CD14-positive monocyte (primary cell): ENCODE results near the gene MGLL. TPM values are rescaled to one million over a fixed set of nuclear protein-coding genes. Genes with fewer than 3 reads are reported as not detected.
A peak's percentile ranks its signal among the peaks of the same experiment; 100 is the strongest.

ENCODE experiments used
- DNase-seq, 3 donors: peaks; one replicate each; pipeline ENCODE4 v3.0.0-alpha.2; 2011 to 2022
- H2AFZ ChIP-seq: 2 replicates; pipeline ENCODE4 v1.6.0; 2012; ENCODE audit warnings: mild to moderate bottlenecking, low read depth, low read length, inconsistent platforms; ENCODE audit not compliant: insufficient read depth, poor library complexity, severe bottlenecking
- H3K27ac ChIP-seq, 2 donors: 1 replicate in 1 of 2; 2 replicates in 1 of 2; pipeline ENCODE4 v1.5.1; 2012 to 2013; ENCODE audit warnings: low read length in 2 of 2, control low read depth in 1 of 2, inconsistent platforms in 1 of 2, low read depth in 1 of 2, mild to moderate bottlenecking in 1 of 2
- H3K27me3 ChIP-seq, 2 donors: one replicate each; pipeline versions ENCODE4 v1.6.0 to v1.6.1; 2011 to 2013; ENCODE audit warnings: low read length in 2 of 2; ENCODE audit not compliant: control insufficient read depth in 2 of 2, insufficient read depth in 2 of 2
- H3K36me3 ChIP-seq, 2 donors: replicated peaks in 1 of 2; 1 replicate in 1 of 2; 2 replicates in 1 of 2; pipeline versions ENCODE4 v1.5.1 to v1.6.1; 2012 to 2013; ENCODE audit warnings: low read length in 2 of 2, control low read depth in 1 of 2, inconsistent platforms in 1 of 2, mild to moderate bottlenecking in 1 of 2; ENCODE audit not compliant: insufficient read depth in 2 of 2, control insufficient read depth in 1 of 2
- H3K4me1 ChIP-seq, 2 donors: 1 replicate in 1 of 2; 2 replicates in 1 of 2; pipeline versions ENCODE4 v1.5.1 to v1.6.1; 2012 to 2013; ENCODE audit warnings: low read length in 2 of 2, control low read depth in 1 of 2, inconsistent platforms in 1 of 2, mild to moderate bottlenecking in 1 of 2, moderate library complexity in 1 of 2; ENCODE audit not compliant: insufficient read depth in 2 of 2, control insufficient read depth in 1 of 2
- H3K4me2 ChIP-seq: replicated peaks from 2 replicates; pipeline ENCODE3; 2012; ENCODE audit warnings: low read length, moderate library complexity, mild to moderate bottlenecking; ENCODE audit not compliant: poor library complexity, severe bottlenecking; ENCODE audit errors: extremely low read depth
- H3K4me3 ChIP-seq, 3 experiments: fragments of 200-600 bp in 1 of 3; sonication (generic) in 1 of 3; replicated peaks in 1 of 3; 1 replicate in 2 of 3; 2 replicates in 1 of 3; pipeline ENCODE4 v1.5.1; 2011 to 2013; ENCODE audit warnings: low read length in 3 of 3, mild to moderate bottlenecking in 3 of 3, control low read depth in 2 of 3, low read depth in 2 of 3, inconsistent platforms in 1 of 3, moderate library complexity in 1 of 3
- H3K79me2 ChIP-seq: 2 replicates; pipeline ENCODE4 v1.6.0; 2012; ENCODE audit warnings: mild to moderate bottlenecking, control low read depth, inconsistent platforms, low read length, moderate library complexity; ENCODE audit not compliant: insufficient read depth
- H3K9ac ChIP-seq: 2 replicates; pipeline ENCODE4 v1.6.0; 2017; ENCODE audit warnings: low read length, mild to moderate bottlenecking; ENCODE audit not compliant: insufficient read depth, poor library complexity, severe bottlenecking
- H3K9me3 ChIP-seq, 2 donors: replicated peaks in 1 of 2; 1 replicate in 1 of 2; 2 replicates in 1 of 2; pipeline versions ENCODE4 v1.5.1 to v1.6.1; 2012 to 2013; ENCODE audit warnings: low read length in 2 of 2, control low read depth in 1 of 2; ENCODE audit not compliant: control insufficient read depth in 1 of 2, insufficient read depth in 1 of 2
- H4K20me1 ChIP-seq: 2 replicates; pipeline ENCODE4 v1.6.0; 2012; ENCODE audit warnings: mild to moderate bottlenecking, low read length, control low read depth, moderate library complexity; ENCODE audit not compliant: insufficient read depth
- H3K27ac Mint-ChIP-seq, 7 donors: one replicate each; pipeline ENCODE4 v1.8.0; 2020; ENCODE audit warnings: mild to moderate bottlenecking in 7 of 7, mixed read lengths in 7 of 7, moderate library complexity in 6 of 7, inconsistent platforms in 2 of 7
- H3K27me3 Mint-ChIP-seq, 3 donors: one replicate each; pipeline ENCODE4 v1.8.0; 2021 to 2022; ENCODE audit warnings: low read depth in 3 of 3, mild to moderate bottlenecking in 3 of 3, mixed read lengths in 3 of 3, moderate library complexity in 3 of 3, inconsistent platforms in 1 of 3
- H3K36me3 Mint-ChIP-seq, 2 donors: one replicate each; pipeline ENCODE4 v1.8.0; 2020; ENCODE audit warnings: mixed read lengths in 2 of 2, inconsistent platforms in 1 of 2, mild to moderate bottlenecking in 1 of 2
- H3K4me1 Mint-ChIP-seq: one replicate; pipeline ENCODE4 v1.8.0; 2020; ENCODE audit warnings: mild to moderate bottlenecking, mixed read lengths
- H3K4me3 Mint-ChIP-seq, 2 donors: one replicate each; pipeline ENCODE4 v1.8.0; 2020; ENCODE audit warnings: mild to moderate bottlenecking in 2 of 2, mixed read lengths in 2 of 2, moderate library complexity in 1 of 2
- H3K9me3 Mint-ChIP-seq, 7 donors: one replicate each; pipeline ENCODE4 v1.8.0; 2020 to 2022; ENCODE audit warnings: mixed read lengths in 7 of 7, mild to moderate bottlenecking in 6 of 7, moderate library complexity in 6 of 7, inconsistent platforms in 2 of 7
- CTCF ChIP-seq: fragments of 200-600 bp; IDR thresholded peaks from one replicate; pipeline ENCODE4 v1.8.0; 2022; ENCODE audit warnings: antibody characterized with exemption, mild to moderate bottlenecking
- WGBS: methylation state at CpG from one replicate; pipeline ENCODE4 v1.1.5; 2013; ENCODE audit warnings: missing lambda C conversion rate; ENCODE audit not compliant: insufficient coverage; 5-methylcytosine and 5-hydroxymethylcytosine counted together
- intact Hi-C, 2 donors: fragments of 100-400 bp; cut with micrococcal nuclease; formaldehyde crosslinking; loops; one replicate each; pipeline versions ENCODE4 v1.15.0 to v1.15.1; 2023
- polyA plus RNA-seq, 3 donors: library from polyadenylated mRNA; depleted of rRNA in 1 of 3; unstranded in 2 of 3; stranded (reverse) in 1 of 3; fragments of 300-500 nt in 2 of 3; fragments of >200 nt in 1 of 3; fragmentation: Illumina TruSeq in 2 of 3; gene quantifications; 1 replicate in 2 of 3; 2 replicates in 1 of 3; pipeline ENCODE4 v1.2.3, GENCODE V29; 2012 to 2021

MGLL gene
- polyA plus RNA-seq, 3 donors = 4.4 to 10.0 (median 6.4) TPM

DNA sequence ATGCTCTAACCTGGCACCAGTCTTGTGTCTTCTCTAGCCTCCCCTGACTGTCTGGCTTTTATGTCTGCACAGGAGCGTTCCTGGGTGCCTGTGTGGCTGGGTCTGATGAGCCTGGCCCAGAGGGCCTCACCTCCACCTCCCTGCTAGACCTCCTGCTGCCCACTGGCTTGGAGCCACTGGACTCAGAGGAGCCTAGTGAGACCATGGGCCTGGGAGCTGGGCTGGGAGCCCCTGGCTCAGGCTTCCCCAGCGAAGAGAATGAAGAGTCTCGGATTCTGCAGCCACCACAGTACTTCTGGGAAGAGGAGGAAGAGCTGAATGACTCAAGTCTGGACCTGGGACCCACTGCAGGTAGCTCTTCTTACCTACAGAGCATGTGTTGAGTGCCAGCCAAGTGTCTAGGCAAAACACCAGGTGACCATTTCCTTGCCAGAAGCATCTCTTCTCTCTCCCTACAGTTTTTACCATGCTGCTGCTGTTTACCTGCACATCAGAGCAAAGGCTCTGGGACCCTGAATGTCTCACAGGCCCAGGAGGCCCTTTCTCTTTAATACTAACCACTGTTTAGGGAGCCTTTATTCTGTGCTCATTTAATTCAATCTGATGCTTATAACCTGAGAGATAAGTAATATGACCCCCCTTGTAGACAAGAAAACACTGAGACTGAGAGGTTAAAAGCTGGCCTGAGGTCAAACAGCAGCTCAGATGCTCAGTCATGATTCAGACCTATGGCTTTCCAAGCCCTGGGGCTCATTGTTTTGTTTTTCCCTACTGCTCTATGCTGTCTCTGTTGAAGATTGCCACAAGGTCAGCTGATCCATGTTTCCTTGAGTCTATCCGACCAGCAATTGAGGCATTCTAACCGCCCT is 182.9 kb downstream of the MGLL start:
- Histone ChIP-seq H3K4me2 (no peak overlapping the region), H3K27me3 (no peaks in the 10 kb centered on the region), H3K4me1 (peaks cover under 1 to 3% of the 10 kb centered on the region in 2 donors), H3K9ac (no peak overlapping the region), H3K4me3 (no peak overlapping the region), H2AFZ (no peak overlapping the region), H4K20me1 (no peaks in the 10 kb centered on the region), H3K79me2 (no peaks in the 10 kb centered on the region), H3K27ac (no peak overlapping the region), H3K9me3 (no peaks in the 10 kb centered on the region), H3K36me3 (no peaks in the 10 kb centered on the region)
- Mint-ChIP-seq H3K27me3 (peaks cover 0 to 4% (median 2%) of the 10 kb centered on the region in 3 donors), H3K4me1 (peaks cover 4% of the 10 kb centered on the region), H3K4me3 (no peak overlapping the region), H3K36me3 (no peaks in the 10 kb centered on the region), H3K27ac (peak overlapping the region in 1 of 7 donors; percentile 14), H3K9me3 (no peaks in the 10 kb centered on the region)
- DNase-seq = no peak
- intact Hi-C loops = loop anchor here in 1 of 2 donors (10.0 kb wide), 2 partner anchors 55 to 725 kb away; no protein-coding TSS in a partner anchor
- WGBS = 92% methylated on average over 2 of the region's 5 CpGs
- no peak for TF ChIP-seq CTCF

Other genes starting within 250 kb of the MGLL start
- gene TPRA1, start 231.8 kb downstream of the MGLL start, polyA plus RNA-seq = 10 to 100 TPM; 20.2 to 29.4 (median 23.4) TPM
- gene MCM2, start 224.1 kb downstream of the MGLL start, polyA plus RNA-seq = 1 to 10 TPM in 1 of 3 donors, under 1 TPM in 2; 0.66 to 1.7 (median 0.90) TPM
- gene PODXL2, start 193.3 kb downstream of the MGLL start, polyA plus RNA-seq = under 1 TPM; 0.33 to 0.64 (median 0.43) TPM
- gene ABTB1, start 149.6 kb downstream of the MGLL start, polyA plus RNA-seq = 100 to 1,000 TPM; 107 to 246 (median 118) TPM
- not detected for gene KBTBD12, start 92.7 kb upstream of the MGLL start, polyA plus RNA-seq
- 100 to 1,000 TPM in 2 of 3 donors, 10 to 100 TPM in 1; 62.8 to 136 (median 114) TPM for gene SEC61A1, start 229.9 kb upstream of the MGLL start, polyA plus RNA-seq